OCI-LY1 (cell line): Measurements from ENCODE around the gene CNTN2.

Experiments used
- EZH2 ChIP-seq: fragments of 200-600 bp; sonication (generic), shearing (Covaris generic); IDR thresholded peaks from 2 replicates; pipeline ENCODE4 v1.8.0; 2017; ENCODE audit warnings: borderline replicate concordance, mixed run types, mild to moderate bottlenecking, antibody characterized with exemption, low read length, moderate library complexity, mixed read lengths
- TF ChIP-seq, protein P1 (sequence below): fragments of 200-600 bp; sonication (generic), shearing (Covaris generic); IDR thresholded peaks from 2 replicates; pipeline ENCODE4 v1.5.1; 2017; ENCODE audit warnings: mild to moderate bottlenecking, antibody characterized with exemption, low read length, moderate library complexity, mixed read lengths

- TF ChIP-seq, protein P1, sequence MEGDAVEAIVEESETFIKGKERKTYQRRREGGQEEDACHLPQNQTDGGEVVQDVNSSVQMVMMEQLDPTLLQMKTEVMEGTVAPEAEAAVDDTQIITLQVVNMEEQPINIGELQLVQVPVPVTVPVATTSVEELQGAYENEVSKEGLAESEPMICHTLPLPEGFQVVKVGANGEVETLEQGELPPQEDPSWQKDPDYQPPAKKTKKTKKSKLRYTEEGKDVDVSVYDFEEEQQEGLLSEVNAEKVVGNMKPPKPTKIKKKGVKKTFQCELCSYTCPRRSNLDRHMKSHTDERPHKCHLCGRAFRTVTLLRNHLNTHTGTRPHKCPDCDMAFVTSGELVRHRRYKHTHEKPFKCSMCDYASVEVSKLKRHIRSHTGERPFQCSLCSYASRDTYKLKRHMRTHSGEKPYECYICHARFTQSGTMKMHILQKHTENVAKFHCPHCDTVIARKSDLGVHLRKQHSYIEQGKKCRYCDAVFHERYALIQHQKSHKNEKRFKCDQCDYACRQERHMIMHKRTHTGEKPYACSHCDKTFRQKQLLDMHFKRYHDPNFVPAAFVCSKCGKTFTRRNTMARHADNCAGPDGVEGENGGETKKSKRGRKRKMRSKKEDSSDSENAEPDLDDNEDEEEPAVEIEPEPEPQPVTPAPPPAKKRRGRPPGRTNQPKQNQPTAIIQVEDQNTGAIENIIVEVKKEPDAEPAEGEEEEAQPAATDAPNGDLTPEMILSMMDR = no peak
- no peak for TF ChIP-seq EZH2
Observed at GRCh38 chr1:205072286-205072685, 29.3 kb downstream of the CNTN2 start.
